ENCODE data around the gene NASP.

NASP gene

DNA sequence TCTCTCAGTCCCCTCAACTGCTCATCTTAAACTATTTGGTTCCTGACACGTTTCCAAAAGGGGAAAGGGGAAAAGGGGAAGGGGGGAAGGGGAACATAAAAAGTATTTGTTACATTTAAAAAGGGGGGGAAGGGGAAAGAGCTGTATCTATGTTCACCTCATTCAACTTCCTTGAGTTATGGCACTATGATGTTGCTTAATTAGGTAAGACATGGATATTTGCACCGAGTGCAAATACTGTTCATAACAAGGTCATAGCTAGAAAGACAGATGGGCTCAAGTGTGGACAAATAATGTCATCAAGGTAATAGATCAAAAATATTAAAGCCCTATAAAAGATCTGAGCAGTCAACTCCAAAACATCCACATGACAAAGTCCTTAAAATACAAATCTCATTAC, 76.5 kb downstream of the NASP start:
- no peak for DNase-seq (ENCODE audit: low read depth in 2 of 3, low spot score in 2 of 3)

GRCh38 chr1:45666836-45667235, 83.0 kb downstream of the NASP start:
- no peak for DNase-seq (ENCODE audit: low read depth in 2 of 3, low spot score in 2 of 3)

DNA sequence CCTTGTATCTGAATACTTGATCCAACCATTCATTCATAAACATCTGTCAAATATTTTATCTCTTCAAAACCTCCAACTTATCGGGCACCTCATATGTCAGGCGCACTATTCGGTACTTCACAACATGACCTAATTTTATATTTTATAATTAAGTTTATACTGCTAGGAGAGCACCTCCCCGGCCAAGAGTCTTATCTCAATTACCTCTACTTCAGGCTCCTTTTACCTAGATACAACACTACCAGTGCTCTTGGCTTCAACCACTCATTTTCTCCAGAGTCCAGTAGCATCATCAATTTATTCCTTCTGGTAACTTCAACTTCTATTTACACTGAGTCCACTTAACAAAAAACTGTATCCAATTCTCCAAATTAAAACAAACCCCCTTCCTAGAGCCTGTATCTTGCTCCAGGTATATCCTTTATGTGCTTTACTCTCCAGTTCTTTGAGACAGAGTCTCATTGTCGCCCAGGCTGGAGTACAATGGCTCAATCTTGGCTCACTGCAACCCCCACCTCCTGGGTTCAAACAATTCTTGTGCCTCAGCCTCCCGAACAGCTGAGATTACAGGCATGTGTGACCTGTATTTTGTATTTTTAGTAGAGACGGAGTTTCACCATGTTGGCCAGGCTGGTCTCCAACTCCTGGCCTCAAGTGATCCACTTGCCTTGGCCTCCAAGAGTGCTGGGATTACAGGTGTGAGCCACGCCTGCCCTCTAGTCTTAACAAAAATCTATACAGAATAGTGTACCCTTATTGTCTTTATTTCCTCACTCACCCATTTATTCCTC, 83.7 kb downstream of the NASP start:
- DNase-seq (ENCODE audit: low read depth in 2 of 3, low spot score in 2 of 3) = no peak

All from activated CD8-positive, alpha-beta memory T cell treated with anti-CD3 and anti-CD28 coated beads for 48 hours (primary cell).